Peyer's patch (tissue), 4 donors: ENCODE measurements around the gene ZNF600.

ENCODE experiments used
- CTCF ChIP-seq, 6 experiments: fragments of 450-650 bp in 4 of 6; fragments of 200-600 bp in 2 of 6; sonication (generic) in 1 of 6; IDR thresholded peaks; one replicate each; pipeline ENCODE4 v1.5.1; 2017 to 2019; ENCODE audit warnings: antibody characterized with exemption in 6 of 6, mild to moderate bottlenecking in 3 of 6, moderate library complexity in 1 of 6
- POLR2A ChIP-seq, 2 donors: fragments of 450-650 bp; IDR thresholded peaks; one replicate each; pipeline ENCODE4 v1.5.1; 2017; ENCODE audit warnings: antibody characterized with exemption in 2 of 2, mild to moderate bottlenecking in 2 of 2, moderate library complexity in 2 of 2

GRCh38 chr19:52825765-52826164 lies 39.2 kb upstream of the ZNF600 start:
- TF ChIP-seq CTCF (IDR thresholded peaks at IDR 0.05) (no peak), POLR2A (IDR thresholded peaks at IDR 0.05) (no peak)
